ENCODE measurements around the gene ANKRD40CL. TPM values are rescaled to one million over a fixed set of nuclear protein-coding genes. Genes with fewer than 3 reads are reported as not detected.

The ANKRD40CL gene
- polyA plus RNA-seq, 1 donor (not counting 4 experiments of a cell fraction or from before 2014, with no cell fraction given): not detected

DNA sequence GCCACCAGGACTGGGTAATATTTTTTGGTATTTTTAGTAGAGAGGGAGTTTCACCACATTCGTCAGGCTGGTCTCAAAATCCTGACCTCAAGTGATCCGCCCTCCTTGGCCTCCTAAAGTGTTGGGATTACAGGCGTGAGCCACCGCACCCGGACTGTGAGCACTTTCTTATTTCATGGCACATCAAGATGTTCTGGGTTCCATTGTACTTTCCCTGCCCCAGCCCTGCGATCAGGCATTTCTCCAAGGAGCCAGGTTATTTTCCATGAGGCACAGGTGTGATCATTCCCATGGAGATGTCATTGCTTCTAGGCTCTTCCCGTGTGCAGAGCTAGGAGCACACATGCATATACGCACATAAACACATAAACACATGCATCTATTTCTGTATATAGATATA is 2.6 kb upstream of the ANKRD40CL start:
- H3K9ac ChIP-seq (ENCODE audit: control insufficient read depth, extremely low read depth, insufficient read depth, low read length): no peak overlapping the region
- no peak for FAIRE-seq
- H3K27ac ChIP-seq (ENCODE audit: control insufficient read depth, insufficient read depth, low read length): no peak overlapping the region
- H3K4me1 ChIP-seq (ENCODE audit: control insufficient read depth, extremely low read depth, insufficient read depth, low read length): peaks cover 5% of the 10 kb centered on the region
- H3K9me1 ChIP-seq (ENCODE audit: control insufficient read depth, extremely low read depth, insufficient read depth, low read length): no peaks in the 10 kb centered on the region
- H3K36me3 ChIP-seq (ENCODE audit: control insufficient read depth in 2 of 2, extremely low read depth in 1 of 2, insufficient read depth in 2 of 2, low read length in 2 of 2): no peaks in the 10 kb centered on the region
- H3K4me2 ChIP-seq (ENCODE audit: control insufficient read depth, extremely low read depth, insufficient read depth, low read depth, low read length): no peak overlapping the region
- no peaks in the 10 kb centered on the region for H3K9me3 ChIP-seq (ENCODE audit: control insufficient read depth, low read depth, low read length)
- TF ChIP-seq, protein P1, sequence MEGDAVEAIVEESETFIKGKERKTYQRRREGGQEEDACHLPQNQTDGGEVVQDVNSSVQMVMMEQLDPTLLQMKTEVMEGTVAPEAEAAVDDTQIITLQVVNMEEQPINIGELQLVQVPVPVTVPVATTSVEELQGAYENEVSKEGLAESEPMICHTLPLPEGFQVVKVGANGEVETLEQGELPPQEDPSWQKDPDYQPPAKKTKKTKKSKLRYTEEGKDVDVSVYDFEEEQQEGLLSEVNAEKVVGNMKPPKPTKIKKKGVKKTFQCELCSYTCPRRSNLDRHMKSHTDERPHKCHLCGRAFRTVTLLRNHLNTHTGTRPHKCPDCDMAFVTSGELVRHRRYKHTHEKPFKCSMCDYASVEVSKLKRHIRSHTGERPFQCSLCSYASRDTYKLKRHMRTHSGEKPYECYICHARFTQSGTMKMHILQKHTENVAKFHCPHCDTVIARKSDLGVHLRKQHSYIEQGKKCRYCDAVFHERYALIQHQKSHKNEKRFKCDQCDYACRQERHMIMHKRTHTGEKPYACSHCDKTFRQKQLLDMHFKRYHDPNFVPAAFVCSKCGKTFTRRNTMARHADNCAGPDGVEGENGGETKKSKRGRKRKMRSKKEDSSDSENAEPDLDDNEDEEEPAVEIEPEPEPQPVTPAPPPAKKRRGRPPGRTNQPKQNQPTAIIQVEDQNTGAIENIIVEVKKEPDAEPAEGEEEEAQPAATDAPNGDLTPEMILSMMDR (optimal IDR thresholded peaks at IDR 0.05 in 1 of 3, IDR thresholded peaks at IDR 0.05 in 1 of 3, conservative IDR thresholded peaks at IDR 0.05 in 1 of 3; ENCODE audit: extremely low read depth in 1 of 3, insufficient read depth in 2 of 3, low read length in 3 of 3): no peak
- TF ChIP-seq EZH2 (IDR thresholded peaks at IDR 0.05; ENCODE audit: low read length): no peak
- no peaks in the 10 kb centered on the region for H4K20me1 ChIP-seq (ENCODE audit: control insufficient read depth, extremely low read depth, insufficient read depth, low read length)
- dilution Hi-C loops (cut with MboI; ENCODE audit: extremely low pct_ligation_motif_present, low sequenced_read_pairs): no loop called here
- DNase-seq (ENCODE audit: low read depth, low spot score): no peak
- H3K27me3 ChIP-seq (ENCODE audit: control insufficient read depth, extremely low read depth, insufficient read depth, low read length): no peaks in the 10 kb centered on the region
- no peak overlapping the region for H3K4me3 ChIP-seq (ENCODE audit: control insufficient read depth in 2 of 3, extremely low read depth in 1 of 3, insufficient read depth in 2 of 3, low read depth in 1 of 3, low read length in 3 of 3)
- no peaks in the 10 kb centered on the region for H3K79me2 ChIP-seq (ENCODE audit: control insufficient read depth, insufficient read depth, low read length)
- H2AFZ ChIP-seq (ENCODE audit: control insufficient read depth, low read length): no peak overlapping the region

DNA sequence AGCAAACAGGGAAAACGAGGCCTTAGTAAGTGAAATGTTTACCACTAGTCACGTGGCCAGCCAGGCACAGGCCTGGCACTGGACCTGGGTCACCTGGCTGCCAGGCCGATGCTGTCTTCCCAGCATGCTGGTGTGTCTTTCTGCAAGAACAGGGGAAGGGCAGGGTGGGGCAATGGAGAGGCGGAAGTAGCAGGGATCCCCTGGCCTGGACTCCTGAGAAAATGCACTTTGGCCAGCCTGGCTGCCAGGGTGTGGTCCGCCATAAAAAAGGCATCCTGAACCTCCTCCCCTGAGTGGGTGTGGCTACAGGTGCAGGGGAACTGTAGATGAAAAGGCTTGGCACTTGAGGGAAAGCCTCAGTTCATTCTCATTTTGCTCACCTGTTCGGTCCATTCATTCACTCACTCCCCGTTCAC is 1.0 kb upstream of the ANKRD40CL start:
- H3K4me2 ChIP-seq (ENCODE audit: control insufficient read depth, extremely low read depth, insufficient read depth, low read depth, low read length): peak overlapping the region; percentile 27
- FAIRE-seq: no peak
- H4K20me1 ChIP-seq (ENCODE audit: control insufficient read depth, extremely low read depth, insufficient read depth, low read length): no peaks in the 10 kb centered on the region
- H3K36me3 ChIP-seq (ENCODE audit: control insufficient read depth in 2 of 2, extremely low read depth in 1 of 2, insufficient read depth in 2 of 2, low read length in 2 of 2): no peaks in the 10 kb centered on the region
- DNase-seq (ENCODE audit: low read depth, low spot score): no peak
- no peak overlapping the region for H3K4me3 ChIP-seq (ENCODE audit: control insufficient read depth in 2 of 3, extremely low read depth in 1 of 3, insufficient read depth in 2 of 3, low read depth in 1 of 3, low read length in 3 of 3)
- H2AFZ ChIP-seq (ENCODE audit: control insufficient read depth, low read length): peak overlapping the region; percentile 37
- H3K27me3 ChIP-seq (ENCODE audit: control insufficient read depth, extremely low read depth, insufficient read depth, low read length): no peaks in the 10 kb centered on the region
- no peak overlapping the region for H3K9ac ChIP-seq (ENCODE audit: control insufficient read depth, extremely low read depth, insufficient read depth, low read length)
- no peaks in the 10 kb centered on the region for H3K9me1 ChIP-seq (ENCODE audit: control insufficient read depth, extremely low read depth, insufficient read depth, low read length)
- no peaks in the 10 kb centered on the region for H3K9me3 ChIP-seq (ENCODE audit: control insufficient read depth, low read depth, low read length)
- dilution Hi-C loops (cut with MboI; ENCODE audit: extremely low pct_ligation_motif_present, low sequenced_read_pairs): no loop called here
- peaks cover 14% of the 10 kb centered on the region for H3K4me1 ChIP-seq (ENCODE audit: control insufficient read depth, extremely low read depth, insufficient read depth, low read length)
- no peak for TF ChIP-seq EZH2 (IDR thresholded peaks at IDR 0.05; ENCODE audit: low read length)
- TF ChIP-seq, protein P1 (optimal IDR thresholded peaks at IDR 0.05 in 1 of 3, IDR thresholded peaks at IDR 0.05 in 1 of 3, conservative IDR thresholded peaks at IDR 0.05 in 1 of 3; ENCODE audit: extremely low read depth in 1 of 3, insufficient read depth in 2 of 3, low read length in 3 of 3): no peak
- H3K79me2 ChIP-seq (ENCODE audit: control insufficient read depth, insufficient read depth, low read length): no peaks in the 10 kb centered on the region
- H3K27ac ChIP-seq (ENCODE audit: control insufficient read depth, insufficient read depth, low read length): no peak overlapping the region
